G401.6 (cell line): ENCODE results near the gene IGSF10.

Experiments used
- FAIRE-seq: peaks from 2 replicates; lab custom pipeline; 2012; peaks lifted over from hg19 to GRCh38; lab: Jason Lieb, UNC

The IGSF10 gene

DNA sequence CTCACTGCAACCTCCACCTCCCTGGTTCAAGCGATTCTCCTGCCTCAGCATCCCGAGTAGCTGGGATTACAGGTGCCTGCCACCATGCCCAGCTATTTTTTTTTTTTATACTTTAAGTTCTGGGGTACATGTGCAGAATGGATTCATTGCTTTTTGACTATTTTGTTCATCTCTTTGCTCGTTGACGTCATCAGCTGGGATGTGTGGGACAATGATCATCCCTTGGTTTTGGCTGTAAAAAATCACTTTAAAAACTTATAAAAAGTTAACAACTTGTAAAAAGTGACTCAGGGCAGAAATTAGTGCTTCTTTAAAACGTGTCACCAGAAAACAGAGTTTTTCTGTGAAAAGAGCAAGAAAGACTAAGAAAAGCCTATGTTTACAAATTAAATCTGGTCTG, 37.8 kb downstream of the IGSF10 start:
- FAIRE-seq: no peak

DNA sequence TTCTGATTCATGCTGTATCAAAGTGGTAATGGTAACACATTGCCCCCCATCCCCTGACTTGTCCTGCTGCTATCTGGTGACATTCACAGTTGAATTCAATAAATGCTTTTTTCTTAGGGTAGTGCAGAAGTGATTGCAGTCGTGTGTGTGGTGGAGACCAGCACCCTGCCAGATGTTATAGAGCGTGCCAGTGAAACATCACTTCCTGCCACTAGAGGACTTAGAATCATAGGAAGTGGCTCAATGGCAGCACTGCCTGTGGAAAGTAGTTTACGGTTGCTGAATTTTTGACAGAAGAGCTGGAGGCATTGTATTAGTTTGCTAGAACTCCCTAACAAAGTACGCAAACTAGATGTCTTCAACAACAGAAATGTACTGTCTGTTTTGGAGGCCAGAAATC, 38.9 kb downstream of the IGSF10 start:
- no peak for FAIRE-seq

DNA sequence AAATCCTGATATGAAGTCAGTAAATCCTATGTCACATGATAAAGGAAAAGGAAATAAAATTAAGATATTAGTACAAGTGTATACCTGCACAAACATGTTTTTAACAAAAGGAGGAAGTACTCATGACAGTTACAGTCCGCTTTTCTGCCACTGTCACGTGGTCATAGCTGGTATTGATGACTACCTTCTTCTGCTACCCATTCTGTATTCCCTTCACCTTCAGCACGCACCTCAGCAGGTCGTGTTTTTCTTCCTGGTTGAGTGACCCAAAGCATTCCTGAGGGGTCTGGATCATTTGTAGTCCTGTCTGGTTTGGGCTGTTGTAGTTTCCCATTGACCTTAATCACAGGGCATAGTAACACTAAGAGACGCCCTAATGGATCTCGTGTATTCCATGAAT, 41.1 kb downstream of the IGSF10 start:
- FAIRE-seq: no peak

DNA sequence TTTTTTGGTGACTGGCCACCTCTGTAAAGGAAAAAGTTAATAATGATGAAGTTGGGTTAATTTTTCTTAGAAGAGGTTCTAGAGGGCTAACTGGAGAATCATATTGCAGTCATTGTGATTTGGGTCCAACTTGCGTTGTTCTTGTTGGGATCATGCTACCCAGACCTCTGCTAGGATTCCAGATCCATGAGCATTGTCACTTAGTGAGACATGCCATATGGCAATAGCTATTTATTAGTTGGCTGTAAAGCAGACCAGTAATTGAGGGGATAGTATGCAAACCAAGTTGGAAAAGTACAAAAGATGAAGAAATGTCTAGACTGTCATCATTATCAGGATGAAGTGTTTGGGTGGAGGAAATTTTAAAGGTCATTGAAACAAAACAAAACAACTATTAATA, 45.6 kb downstream of the IGSF10 start:
- FAIRE-seq: no peak

DNA sequence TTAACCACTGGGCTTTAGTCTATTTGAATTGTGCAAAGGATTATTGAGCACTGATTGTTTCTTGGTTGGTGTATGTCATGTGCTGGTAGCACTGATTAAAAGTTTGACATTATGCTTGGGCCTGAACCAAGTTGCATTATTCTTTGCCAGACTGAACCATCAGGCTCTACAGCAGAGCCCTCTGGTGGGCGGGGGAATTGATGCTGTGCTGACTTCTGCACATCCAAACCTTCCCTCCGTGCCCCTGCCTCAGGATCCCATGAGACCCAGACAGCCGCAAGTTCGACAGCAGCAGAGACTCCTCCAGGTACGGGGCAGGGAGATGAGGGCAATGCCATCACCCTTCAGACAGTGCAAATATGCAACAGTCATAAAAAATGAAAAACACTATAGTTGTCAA, 47.9 kb downstream of the IGSF10 start:
- no peak for FAIRE-seq
